HG03558 (cell line): ENCODE measurements around the gene PSD4.

Source experiments
- ATAC-seq: cut with Tn5 transposase; IDR thresholded peaks from one replicate; pipeline ENCODE4 v1.9.1; 2021; ENCODE audit warnings: moderate number of reproducible peaks; ENCODE audit not compliant: unreplicated experiment; ENCODE audit errors: extremely low read depth

PSD4 gene

DNA sequence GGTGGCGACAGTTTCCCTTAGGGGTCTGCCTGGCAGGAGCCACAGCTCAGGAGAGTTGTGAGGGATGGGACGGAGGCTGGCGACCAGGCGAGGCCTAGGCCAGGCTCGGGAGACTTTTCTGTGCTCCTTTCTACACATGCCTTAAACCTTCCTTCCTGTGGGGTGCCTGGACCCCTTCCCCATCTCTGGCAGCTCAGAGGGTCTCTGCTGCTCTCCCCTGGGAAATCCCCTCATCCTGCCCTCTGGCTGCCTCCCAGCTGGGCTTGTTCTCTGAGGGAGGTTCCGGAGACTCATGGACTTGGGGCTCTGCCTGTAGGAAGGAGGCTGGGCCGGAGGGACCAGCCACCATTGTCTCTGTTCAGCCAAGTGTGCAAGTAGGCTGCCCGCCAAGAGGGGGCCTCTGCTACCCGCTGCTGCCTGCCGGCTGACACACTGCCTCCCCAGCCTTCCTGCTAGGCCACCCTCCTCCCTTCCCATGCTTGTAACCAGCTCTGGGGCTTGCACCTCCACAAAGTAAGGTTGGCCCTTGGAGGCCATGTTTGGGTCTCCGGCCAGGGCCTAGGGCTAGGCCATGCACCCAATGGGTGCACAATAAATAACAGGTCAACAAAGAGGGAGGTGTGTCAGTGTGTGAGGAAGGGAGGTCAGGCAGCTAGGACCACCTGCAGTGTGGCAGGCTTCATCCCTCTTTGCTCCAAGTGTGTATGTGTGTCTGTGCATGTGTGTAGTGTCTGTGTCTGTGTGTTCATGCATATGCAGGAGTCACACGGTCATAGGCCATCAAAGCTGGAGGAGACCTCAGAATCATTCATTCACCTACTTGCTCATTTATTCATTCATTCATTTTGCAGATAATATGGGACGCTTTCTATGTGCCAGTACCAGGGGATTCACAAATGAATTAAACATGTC lies 28.8 kb downstream of the PSD4 start:
- ATAC-seq: no peak

DNA sequence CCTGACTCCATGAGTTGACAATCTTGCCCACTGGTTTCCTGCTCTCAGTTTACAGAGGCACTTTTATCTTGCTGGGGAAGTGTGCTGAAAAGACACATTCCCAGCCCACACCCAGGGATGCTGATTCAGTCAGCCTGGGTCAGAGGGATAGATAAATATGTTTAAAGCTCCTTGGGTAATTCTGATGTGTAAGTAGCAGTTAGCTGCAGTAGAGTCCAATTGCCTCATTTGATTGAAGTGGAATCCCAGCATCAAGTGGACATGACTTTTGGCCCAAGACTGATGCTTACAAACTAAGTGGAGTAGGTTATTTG lies 29.4 kb downstream of the PSD4 start:
- no peak for ATAC-seq

DNA sequence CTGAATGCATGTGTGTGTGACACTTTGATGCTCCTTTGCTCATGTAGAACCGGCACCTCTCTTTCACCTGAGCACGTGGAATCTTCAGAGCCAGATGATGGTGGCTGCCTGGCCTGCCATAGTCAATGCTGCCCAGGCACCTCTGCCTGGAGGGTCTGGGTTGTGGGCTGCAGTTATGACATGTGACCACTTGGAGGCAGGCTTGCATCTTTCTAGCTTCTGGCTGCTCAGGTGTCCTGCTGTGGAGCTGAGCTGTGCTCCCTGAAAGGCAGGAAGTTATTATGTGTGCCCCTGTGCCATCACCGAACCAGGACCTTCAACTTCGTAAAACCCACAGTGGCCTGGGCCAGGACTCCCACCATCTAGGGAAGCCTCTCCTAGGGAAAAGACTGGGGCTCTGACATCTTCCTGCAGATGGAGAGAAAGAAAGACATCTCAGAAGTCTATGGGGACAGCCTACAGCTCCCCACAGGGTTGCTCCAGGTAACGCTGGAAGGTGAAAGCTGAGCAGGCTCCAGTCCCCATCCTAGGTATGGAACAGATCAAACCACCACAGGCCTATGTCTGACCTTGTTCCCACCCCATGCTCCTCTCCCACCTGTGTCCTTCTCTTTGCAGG lies 30.2 kb downstream of the PSD4 start:
- no peak for ATAC-seq

DNA sequence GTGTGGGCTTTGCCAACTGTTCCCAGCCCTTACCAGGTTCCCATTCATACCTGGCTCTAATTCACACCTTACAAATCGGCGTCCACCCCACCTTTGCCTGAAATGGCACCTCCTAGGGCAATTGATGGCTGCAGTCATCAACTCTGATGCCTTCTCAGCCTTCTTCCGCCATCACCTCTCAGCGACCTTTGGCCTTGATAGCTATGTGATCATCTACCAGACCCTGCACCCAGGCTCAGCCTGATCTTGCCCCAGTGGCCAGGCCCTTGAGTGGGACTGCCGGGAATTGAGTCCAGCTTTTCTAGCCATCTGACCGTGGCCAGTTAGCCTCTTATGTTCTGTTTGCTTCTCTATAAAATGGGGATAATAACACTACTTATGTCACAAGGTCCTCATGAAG lies 32.5 kb downstream of the PSD4 start:
- no peak for ATAC-seq

DNA sequence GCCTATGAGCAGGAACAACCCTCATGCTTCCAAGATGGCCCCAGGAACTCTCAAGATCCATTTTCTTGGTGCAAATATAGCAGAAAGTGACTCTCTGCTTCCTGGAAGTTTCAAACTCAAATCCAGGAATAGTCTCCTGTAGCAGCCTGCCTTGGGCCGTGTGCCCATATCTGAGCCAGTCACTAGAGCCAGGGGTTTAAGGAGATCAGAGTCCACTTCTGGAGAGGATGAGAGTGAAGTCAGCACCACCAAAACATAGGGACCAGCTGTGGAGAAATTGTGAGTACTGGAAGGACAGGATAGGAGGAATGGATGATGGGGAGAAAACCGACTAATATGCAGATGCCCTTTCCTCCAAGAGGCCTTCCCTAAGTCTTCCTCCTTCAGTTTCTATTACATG lies 33.2 kb downstream of the PSD4 start:
- ATAC-seq: no peak

DNA sequence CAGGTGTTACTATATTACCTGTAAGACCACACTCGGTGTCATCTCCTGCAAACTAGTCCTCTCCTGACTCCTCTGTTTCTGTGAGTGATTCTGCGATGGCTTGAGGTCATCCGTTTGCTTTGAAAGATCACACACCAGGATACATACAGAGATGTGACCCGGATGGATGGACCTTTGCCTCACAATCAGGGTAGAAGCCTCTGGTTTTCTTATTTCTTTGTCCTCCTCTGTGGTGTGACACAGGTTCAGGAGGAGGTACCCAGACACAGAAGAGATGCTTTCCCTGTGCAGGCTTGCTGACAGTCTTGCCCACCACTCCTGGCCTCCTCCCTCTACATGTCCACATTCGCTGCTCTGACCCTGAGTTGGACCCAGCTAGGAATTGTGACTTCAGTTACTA lies 34.6 kb downstream of the PSD4 start:
- no peak for ATAC-seq

DNA sequence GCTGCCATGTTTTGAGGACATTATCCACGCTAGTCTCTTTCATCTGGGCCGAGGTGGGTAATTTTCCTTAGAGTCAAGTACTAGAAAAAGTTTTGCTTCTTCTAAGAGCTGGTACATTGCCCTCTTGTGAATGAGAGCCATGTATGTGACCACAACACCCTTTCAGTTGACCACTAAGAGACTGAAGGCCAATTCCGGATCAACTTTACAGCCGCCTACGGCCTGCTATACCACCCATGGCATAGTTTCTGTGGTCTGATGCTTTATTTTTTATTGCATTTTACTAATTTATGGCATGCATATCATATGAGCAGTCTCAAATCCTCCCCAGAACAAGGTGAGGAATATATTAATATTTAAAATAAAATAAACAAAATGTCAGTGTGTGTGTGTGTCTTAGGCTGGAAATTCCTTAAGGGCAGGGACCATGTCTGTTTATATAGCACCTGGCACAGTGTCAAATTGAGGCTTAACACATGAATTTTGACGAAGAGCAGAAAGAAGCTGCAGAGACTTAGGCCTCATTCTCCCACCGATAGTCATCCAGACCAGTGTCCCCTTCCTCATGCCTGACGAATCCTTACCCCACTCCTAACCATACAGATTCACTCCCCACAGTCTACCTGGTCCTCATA lies 35.4 kb downstream of the PSD4 start:
- ATAC-seq: no peak

DNA sequence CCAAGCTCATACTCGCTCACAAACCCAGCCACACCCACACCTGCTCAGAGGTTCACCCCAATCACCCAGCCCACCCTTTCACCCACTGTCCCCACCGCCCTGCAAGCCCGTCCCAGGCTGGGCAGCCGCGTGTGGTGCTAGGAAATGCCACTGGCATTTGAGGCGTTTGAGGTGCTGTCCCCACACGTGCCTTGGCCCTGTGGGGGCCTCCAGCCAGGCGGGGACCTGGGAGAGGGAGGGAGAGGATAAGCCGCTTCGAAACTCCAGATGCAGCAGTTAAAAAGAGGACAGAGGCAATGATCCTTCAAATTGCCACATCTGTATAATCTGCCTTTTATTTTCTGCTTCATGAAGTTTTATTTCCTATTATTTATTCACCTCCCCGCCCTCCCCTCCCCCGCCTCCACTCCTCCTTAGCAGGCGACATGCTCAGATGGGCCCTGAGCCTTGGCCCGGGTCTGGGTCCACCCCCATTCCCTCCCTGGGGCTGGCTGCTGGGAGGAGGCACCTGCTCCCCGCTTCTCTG lies 35.9 kb downstream of the PSD4 start:
- ATAC-seq: no peak

DNA sequence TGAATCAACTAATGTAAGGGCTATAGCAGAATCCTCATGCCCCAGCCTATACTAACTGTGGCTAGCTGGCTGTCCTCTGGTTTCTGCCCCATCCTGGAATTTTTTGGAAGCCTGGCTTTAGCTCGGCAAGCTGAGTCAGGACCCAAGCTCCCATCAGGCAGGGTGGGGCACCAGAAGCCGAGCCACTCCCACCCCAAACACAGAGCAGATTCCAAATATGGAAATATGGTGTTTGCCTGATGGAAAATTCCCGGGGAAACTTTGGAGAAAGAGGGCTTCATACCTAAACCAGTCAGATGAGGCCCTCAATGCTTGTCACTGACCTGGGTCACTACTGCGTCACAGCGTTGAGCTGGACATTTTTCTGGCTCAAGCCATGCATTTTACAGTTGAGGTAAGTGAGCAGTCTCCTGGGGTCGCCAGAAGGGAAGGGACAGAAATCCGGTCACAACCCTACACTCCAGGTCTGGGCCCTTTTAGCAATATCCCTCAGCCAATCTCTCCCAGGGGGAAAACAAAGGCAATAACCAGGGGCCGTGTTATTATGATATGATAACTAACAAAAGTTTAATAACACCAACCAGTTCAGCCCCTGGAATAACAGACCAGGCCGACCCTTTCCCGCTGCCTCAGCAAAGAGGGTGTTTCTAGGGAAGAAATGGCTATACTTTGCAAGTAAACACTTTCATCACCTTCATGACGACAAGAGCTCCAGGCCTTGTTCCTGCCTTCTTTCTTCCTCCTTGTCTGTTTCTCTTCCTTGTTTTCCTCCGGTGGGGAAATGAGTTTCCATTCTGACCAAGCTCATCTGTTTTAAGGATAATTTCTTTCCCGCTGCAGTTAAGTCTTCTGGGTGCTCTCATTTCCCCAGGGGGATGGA lies 37.7 kb downstream of the PSD4 start:
- ATAC-seq: no peak

DNA sequence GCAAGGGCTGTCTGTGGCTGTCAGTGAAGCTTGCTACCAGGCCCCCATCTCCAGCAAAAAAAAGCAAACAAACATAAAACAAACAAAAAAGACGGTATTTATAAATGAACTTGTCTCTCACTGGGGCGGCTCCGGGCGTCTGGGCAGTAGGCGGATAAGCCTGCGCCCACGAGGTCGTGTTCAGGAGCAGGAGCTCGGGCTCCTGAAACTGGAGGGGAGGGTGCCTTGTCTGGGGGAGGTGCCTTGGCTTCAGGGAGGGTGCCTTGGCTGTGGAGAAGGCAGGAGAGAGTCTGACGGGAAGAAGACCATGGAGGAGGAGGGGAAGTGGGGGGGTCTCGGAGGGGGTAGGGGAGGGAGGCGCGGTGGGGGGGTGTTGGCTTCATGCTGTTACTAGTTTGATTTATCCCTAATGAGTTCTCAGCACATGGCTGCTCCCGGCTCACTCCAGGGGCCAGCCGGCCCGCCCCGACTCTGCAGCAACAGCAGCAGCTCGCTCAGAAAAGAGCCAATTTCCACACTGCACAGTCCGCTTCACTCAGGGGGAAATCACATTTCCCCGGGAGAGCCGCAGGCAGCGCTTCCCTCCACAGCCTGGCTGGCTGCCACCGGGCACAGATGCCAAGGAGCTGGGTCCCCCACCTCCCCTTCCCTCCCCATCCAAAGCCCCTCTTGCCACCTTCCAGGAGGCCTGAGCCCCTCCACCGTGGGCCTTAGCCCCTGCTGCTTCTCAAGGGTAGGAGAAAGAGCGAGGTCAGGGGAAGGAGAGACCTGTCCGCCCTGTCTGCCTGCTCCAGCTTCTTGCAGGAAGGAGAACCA lies 38.7 kb downstream of the PSD4 start:
- ATAC-seq: no peak

DNA sequence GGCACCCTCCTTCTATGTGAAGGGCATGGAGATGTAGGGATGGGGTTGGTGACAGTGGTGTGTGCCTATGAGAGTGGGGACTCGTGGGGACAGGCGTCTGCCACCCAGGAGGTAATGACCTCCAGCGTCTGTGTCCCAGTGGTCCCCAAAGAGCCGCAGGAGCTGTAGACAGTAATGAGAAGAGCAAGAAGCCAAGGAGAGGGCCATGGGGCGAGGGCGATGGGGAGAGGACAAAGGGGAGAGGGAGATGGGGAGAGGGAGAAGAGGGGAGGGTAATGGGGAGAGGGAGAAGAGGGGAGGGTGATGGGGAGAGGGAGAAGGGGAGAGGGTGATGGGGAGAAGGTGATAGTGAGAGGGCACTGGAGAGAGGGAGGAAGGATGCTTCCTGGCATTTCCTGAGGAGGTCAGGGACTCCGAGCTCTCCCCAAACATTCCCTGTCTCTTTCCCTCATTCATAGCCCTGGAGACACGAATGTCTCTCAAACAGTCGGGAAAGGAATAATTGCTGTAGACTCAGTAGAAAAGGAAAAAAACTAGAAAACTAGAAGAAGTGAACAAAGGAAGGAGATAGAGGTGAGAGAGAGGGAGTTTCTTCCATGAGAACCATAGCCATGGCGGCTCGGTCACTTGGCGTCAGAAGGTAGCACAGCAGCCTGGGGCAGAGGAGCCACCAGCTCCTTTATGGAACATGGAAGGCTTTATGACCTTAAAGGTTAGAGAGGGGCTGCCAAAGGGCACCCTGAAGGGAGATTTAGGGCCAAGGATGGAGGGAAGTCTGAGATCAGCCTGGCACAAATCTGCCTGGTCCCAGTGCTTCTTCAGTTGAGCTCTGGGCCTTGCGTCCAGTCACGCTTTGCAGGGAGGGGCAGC lies 39.5 kb downstream of the PSD4 start:
- no peak for ATAC-seq

DNA sequence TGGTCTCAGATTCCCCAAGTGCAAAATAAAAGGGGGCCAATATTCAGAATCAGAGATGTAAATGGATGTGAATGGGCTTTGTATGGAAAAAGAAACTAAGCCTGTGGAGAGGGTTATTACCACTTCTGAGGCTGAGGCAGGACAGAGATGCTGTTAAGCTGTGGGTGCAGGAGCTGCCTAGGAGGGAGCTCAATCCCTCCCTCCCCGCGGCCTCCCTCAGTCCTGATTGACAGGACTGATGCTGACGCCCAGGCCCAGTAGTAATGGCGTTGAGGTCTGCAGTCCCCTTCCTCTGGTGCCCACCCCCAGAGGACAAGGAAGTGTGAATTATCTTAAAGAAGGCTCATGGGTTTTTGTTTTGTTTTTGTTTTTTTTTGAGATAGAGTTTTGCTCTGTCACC lies 40.4 kb downstream of the PSD4 start:
- ATAC-seq: no peak

DNA sequence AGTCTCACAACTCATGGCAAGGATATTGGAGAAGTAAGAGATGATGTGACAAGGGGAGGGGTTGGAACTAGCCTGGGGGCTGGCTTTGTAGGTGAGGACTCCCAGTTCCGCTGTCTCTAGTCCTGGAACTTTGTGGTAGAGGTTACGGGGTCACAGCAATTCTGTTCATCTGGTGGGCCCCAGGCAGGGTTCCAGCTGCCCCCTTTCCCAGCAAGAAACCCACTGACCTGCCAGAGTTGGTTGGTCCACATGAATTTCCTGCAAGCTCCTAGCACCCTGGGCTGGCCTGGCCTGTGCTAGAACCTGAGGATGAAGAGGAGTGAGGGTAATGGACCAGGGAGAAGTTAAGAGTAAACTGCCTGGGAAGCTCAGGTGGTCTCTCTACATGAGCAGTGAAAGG lies 41.3 kb downstream of the PSD4 start:
- ATAC-seq: no peak

DNA sequence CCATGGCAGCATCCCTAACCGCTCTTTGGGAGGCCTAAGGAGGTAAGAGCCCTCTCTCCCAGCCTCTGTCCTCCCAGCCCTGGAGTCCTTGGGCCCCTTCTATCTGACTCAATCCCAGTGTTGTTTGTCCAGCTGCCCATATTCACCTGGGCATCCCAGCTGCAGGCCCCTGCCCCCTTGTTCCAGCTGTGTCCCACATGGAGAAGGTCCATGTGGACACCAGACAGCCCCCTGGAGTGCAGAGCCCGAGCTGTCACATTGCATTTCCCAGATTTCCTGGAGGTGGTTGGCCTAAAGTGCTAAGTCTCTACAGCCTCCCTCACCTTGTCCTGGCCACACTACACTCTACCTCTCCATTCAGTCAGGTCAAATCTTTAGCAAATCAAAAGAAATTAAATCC lies 42.5 kb downstream of the PSD4 start:
- ATAC-seq: no peak

DNA sequence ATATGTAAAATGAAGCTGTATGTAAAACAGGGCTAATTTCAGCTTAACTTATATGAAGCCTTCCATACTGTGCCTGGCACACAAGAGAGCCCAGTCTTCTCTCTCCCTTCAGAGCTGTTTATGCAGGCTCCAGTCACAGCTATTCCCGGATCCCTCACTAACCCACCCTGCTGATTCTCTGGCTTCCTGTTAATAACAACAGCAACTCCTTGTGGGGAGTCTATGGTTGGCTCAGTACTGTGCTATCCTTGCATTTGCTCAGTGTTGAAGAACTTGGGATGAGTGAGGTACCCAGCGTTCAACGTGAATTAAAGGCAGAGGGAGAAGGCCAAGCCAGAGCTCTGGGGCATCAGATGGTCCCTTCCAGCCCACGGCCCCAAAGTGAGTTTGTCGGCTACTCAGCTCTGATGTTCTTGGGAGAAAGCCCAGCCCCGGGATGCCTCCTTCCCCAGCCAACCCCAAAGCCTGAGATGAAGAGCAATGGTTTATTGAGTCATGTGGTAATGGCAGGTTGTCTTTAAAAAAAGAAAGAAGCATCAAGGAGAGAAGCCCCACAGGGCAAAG lies 43.2 kb downstream of the PSD4 start:
- no peak for ATAC-seq

DNA sequence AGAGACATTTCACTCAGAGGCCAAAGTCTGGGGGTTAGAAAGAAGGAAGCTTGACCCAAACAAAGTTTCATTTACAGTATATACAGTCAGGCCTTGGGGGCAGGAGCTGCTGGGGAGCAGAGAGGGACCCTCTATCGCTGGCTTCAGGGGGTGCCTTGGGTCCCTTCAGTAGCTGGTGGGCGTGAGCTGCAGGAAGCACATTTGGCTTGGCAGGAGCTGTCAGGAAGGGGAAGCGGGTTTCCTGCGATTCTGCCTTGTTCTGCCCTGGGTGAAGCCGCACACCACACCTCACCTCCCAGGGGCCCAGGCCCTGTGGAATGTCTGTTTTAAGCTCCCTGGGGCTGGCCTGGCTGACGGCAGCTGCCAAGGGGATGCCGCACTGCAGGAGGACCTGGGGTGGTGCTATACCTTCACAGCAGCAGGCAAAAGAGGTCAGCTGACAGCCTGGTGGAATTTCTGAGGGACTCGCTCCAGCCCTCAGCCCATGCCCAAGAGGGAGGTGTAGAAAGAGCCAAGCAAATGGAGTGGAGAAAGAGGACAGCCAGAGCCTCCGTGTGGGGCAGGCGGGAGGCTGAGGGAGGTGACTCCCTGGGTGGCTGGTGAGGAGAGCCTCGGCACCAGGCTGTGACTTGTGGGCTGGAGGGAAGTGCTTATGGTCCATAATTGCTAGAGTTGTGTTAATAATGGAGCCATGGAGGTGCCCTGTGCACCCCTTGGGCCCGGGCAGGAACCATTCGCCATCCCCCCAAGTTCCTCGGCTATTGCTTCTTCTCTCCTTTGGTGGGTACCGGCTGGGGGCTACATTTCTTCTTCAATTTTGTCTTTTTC lies 43.9 kb downstream of the PSD4 start:
- no peak for ATAC-seq

DNA sequence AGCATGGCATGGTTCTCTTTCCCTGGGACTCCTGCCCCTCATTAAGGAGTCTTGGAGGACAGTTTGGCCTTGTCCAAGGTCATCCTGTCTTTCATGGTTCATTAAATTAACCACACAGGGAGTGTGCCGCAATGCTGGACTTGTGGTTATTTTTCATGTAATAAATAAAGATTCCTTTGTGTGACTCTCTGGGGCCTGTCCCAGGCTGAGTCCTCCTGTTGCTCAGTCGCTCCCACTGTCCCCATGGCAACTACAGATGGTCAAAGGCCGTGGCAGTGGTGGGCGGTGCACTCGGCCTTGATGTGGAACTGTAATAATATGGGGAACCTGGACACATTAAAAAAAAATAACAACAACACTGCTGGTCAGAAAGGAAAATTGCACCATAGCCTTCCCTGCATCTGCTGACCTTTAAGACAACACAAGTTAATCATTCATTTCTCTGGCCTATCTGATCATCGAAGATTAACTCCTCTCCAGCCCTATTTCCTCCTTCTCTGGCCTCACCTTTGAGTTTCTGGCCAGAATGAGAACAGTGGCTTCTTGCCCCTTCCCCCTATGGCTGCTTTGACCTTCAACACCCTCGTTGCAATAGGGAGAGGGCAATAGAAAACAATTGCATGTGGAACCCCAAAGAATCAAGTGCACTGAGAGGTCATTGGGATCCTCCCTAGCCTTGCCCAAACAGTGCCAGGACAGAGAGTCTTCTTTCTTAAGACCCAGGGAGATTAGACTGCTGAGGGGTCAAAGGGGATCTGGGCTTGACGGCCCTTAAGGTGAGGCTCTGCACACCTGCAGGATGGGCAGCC lies 44.7 kb downstream of the PSD4 start:
- no peak for ATAC-seq
